HepG2 (cell line): ENCODE measurements around the gene ASB7. TPM values are rescaled to one million over a fixed set of nuclear protein-coding genes. Genes with fewer than 3 reads are reported as not detected.

Experiments
- ATAC-seq: fragments of 200-7000 bp; cut with Tn5 transposase; 3 replicates; pipeline ENCODE4 v1.9.1; 2020; ENCODE audit warnings: mild to moderate bottlenecking, moderate library complexity
- BruUV-seq: library from RNA; stranded (reverse); fragments of 400-500 nt; replicated peaks from 2 replicates; lab custom pipeline; 2021; lab: Mats Ljungman, UMichigan
- CTCF ChIA-PET: fragments of 300-600 bp; formaldehyde crosslinking; extraction: SDS; loops from one replicate; lab custom pipeline; 2021; ENCODE audit warnings: low total read pairs, inconsistent platforms, low intra/inter-chr PET ratio; lab: Yijun Ruan, JAX
- POLR2A ChIA-PET: fragments of 350-600 bp; sonication (Branson Sonifier 250); formaldehyde crosslinking; loops from one replicate; lab custom pipeline; 2020; ENCODE audit warnings: antibody characterized with exemption, inconsistent platforms; lab: Yijun Ruan, JAX
- DNase-seq: peaks from one replicate; pipeline ENCODE4 v3.0.0-alpha.2; 2015; ENCODE audit warnings: low spot score
- FAIRE-seq: peaks from 3 replicates; lab custom pipeline; 2011; peaks lifted over from hg19 to GRCh38; lab: Jason Lieb, UNC
- H2AFZ ChIP-seq: one replicate; pipeline ENCODE4 v1.6.1; 2011; ENCODE audit warnings: low read length, inconsistent platforms
- H3K27ac ChIP-seq: fragments of 300-600 bp; 3 replicates; pipeline ENCODE4 v1.8.0; 2011; ENCODE audit warnings: mixed run types, mild to moderate bottlenecking, mixed read lengths, low read length, inconsistent platforms; ENCODE audit not compliant: insufficient read depth; ENCODE audit errors: extremely low read length
- H3K27me3 ChIP-seq, 2 experiments: fragments of 200-600 bp in 1 of 2; 2 replicates in 1 of 2; 3 replicates in 1 of 2; pipeline versions ENCODE4 v1.6.0 to v1.8.0; 2011; ENCODE audit warnings: low read length in 2 of 2, mild to moderate bottlenecking in 2 of 2, moderate library complexity in 2 of 2, inconsistent platforms in 1 of 2; ENCODE audit not compliant: insufficient read depth in 2 of 2, control insufficient read depth in 1 of 2
- H3K36me3 ChIP-seq, 2 experiments: fragments of 200-600 bp in 1 of 2; replicated peaks in 1 of 2; 2 replicates in 1 of 2; 3 replicates in 1 of 2; pipeline versions ENCODE4 v1.5.1 to v1.8.0; 2011; ENCODE audit warnings: low read length in 2 of 2, inconsistent platforms in 1 of 2; ENCODE audit not compliant: insufficient read depth in 2 of 2, control insufficient read depth in 1 of 2
- H3K4me1 ChIP-seq: 2 replicates; pipeline ENCODE4 v1.5.1; 2012; ENCODE audit warnings: low read length, inconsistent platforms; ENCODE audit not compliant: insufficient read depth
- H3K4me2 ChIP-seq: 2 replicates; pipeline ENCODE4 v1.6.0; 2011; ENCODE audit warnings: low read depth, low read length, inconsistent platforms
- H3K4me3 ChIP-seq, 3 experiments: fragments of 200-600 bp in 1 of 3; sonication (generic), shearing (Covaris generic) in 1 of 3; replicated peaks in 1 of 3; 2 replicates each; pipeline ENCODE4 v1.5.1; 2011 to 2016; ENCODE audit warnings: low read length in 3 of 3, inconsistent platforms in 2 of 3, low read depth in 2 of 3, mild to moderate bottlenecking in 2 of 3, control low read depth in 1 of 3, mixed read lengths in 1 of 3; ENCODE audit not compliant: insufficient read depth in 1 of 3
- H3K79me2 ChIP-seq: one replicate; pipeline ENCODE4 v1.6.1; 2011; ENCODE audit warnings: low read length, inconsistent platforms; ENCODE audit not compliant: insufficient read depth
- H3K9ac ChIP-seq: 2 replicates; pipeline ENCODE4 v1.6.0; 2011; ENCODE audit warnings: mild to moderate bottlenecking, low read depth, low read length, inconsistent platforms; ENCODE audit not compliant: insufficient read depth
- H3K9me3 ChIP-seq: 2 replicates; pipeline ENCODE4 v1.5.1; 2012; ENCODE audit warnings: mild to moderate bottlenecking, low read length
- H4K20me1 ChIP-seq: 2 replicates; pipeline ENCODE4 v1.6.0; 2011; ENCODE audit warnings: inconsistent platforms, mild to moderate bottlenecking, low read length, moderate library complexity; ENCODE audit not compliant: insufficient read depth
- BRD4 ChIP-seq: sonication (generic); formaldehyde crosslinking; IDR thresholded peaks from 2 replicates; pipeline ENCODE4 v1.4.0; 2020; ENCODE audit warnings: missing genetic modification reagents
- CBX5 ChIP-seq: sonication (generic); formaldehyde crosslinking; IDR thresholded peaks from 2 replicates; pipeline ENCODE4 v1.4.0; 2020; ENCODE audit warnings: missing genetic modification reagents, borderline replicate concordance
- JARID2 ChIP-seq: sonication (generic); formaldehyde crosslinking; IDR thresholded peaks from 2 replicates; pipeline ENCODE4 v1.8.1; 2023; ENCODE audit warnings: missing genetic modification reagents, inconsistent platforms; ENCODE audit not compliant: insufficient replicate concordance
- JDP2 ChIP-seq: sonication (generic); formaldehyde crosslinking; IDR thresholded peaks from 2 replicates; pipeline ENCODE4 v1.8.1; 2022; ENCODE audit warnings: missing genetic modification reagents, borderline replicate concordance
- POLR2A ChIP-seq, 2 experiments: IDR thresholded peaks; 2 replicates each; pipeline ENCODE4 v1.6.1; 2011; ENCODE audit warnings: low read depth in 2 of 2, low read length in 2 of 2, mild to moderate bottlenecking in 1 of 2, moderate library complexity in 1 of 2; ENCODE audit not compliant: insufficient read depth in 1 of 2
- RARA ChIP-seq: IDR thresholded peaks from 2 replicates; pipeline ENCODE4 v1.6.1; 2016; ENCODE audit warnings: missing genetic modification reagents, missing compliant biosample characterization
- SP1 ChIP-seq, 2 experiments: fragments of 450-650 bp in 1 of 2; sonication (generic) in 1 of 2; formaldehyde crosslinking in 1 of 2; IDR thresholded peaks; 2 replicates each; pipeline versions ENCODE4 v1.4.0 to v1.6.1; 2016 to 2020; ENCODE audit warnings: missing genetic modification reagents in 1 of 2
- ZNF703 ChIP-seq: sonication (generic); formaldehyde crosslinking; IDR thresholded peaks from 2 replicates; pipeline ENCODE4 v1.5.1; 2020; ENCODE audit warnings: missing genetic modification reagents, mild to moderate bottlenecking, moderate library complexity, borderline replicate concordance
- WGBS: methylation state at CpG from one replicate; pipeline ENCODE4 v1.1.6; 2017; ENCODE audit warnings: low lambda C conversion rate; 5-methylcytosine and 5-hydroxymethylcytosine counted together
- in situ Hi-C: cut with HindIII; loops from 2 replicates; pipeline ENCODE4 v1.10.0; 2017; ENCODE audit warnings: low pct_unique_long_range_greater_than_20kb; ENCODE audit not compliant: extremely low pct_ligation_motif_present
- intact Hi-C: fragments of 100-400 bp; cut with micrococcal nuclease; formaldehyde crosslinking; loops from one replicate; pipeline ENCODE4 v1.10.0; 2022; ENCODE audit not compliant: unreplicated experiment
- polyA plus RNA-seq, 8 experiments: library from polyadenylated mRNA; depleted of rRNA in 3 of 8; stranded (reverse) in 7 of 8; unstranded in 1 of 8; fragments of >200 nt; fragmentation: Illumina TruSeq in 4 of 8; extraction: Trizol in 4 of 8; gene quantifications; 2 replicates each; pipeline versions ENCODE4 v1.2.1 to v1.2.3, GENCODE V29; 2011 to 2016; ENCODE audit warnings: low read depth in 4 of 8, missing spikeins in 1 of 8, mixed read lengths in 1 of 8; ENCODE audit not compliant: insufficient read depth in 1 of 8
- total RNA-seq, 5 experiments: library from RNA; depleted of rRNA; stranded (reverse); fragments of >200 nt; fragmentation: Illumina TruSeq; extraction: Trizol; gene quantifications; 2 replicates each; pipeline ENCODE4 v1.2.3, GENCODE V29; 2016; ENCODE audit warnings: low read depth in 1 of 5
- TF ChIP-seq, protein P1 (sequence below): sonication (generic); formaldehyde crosslinking; IDR thresholded peaks from 2 replicates; pipeline ENCODE4 v1.5.0; 2020; ENCODE audit warnings: mild to moderate bottlenecking, missing genetic modification reagents, borderline replicate concordance

ASB7 gene
- total and polyA plus RNA-seq, 2 of the 13 experiments (the other 11 are each of a cell fraction or from before 2014, with no cell fraction given), result 7.7 to 12.1 TPM

DNA sequence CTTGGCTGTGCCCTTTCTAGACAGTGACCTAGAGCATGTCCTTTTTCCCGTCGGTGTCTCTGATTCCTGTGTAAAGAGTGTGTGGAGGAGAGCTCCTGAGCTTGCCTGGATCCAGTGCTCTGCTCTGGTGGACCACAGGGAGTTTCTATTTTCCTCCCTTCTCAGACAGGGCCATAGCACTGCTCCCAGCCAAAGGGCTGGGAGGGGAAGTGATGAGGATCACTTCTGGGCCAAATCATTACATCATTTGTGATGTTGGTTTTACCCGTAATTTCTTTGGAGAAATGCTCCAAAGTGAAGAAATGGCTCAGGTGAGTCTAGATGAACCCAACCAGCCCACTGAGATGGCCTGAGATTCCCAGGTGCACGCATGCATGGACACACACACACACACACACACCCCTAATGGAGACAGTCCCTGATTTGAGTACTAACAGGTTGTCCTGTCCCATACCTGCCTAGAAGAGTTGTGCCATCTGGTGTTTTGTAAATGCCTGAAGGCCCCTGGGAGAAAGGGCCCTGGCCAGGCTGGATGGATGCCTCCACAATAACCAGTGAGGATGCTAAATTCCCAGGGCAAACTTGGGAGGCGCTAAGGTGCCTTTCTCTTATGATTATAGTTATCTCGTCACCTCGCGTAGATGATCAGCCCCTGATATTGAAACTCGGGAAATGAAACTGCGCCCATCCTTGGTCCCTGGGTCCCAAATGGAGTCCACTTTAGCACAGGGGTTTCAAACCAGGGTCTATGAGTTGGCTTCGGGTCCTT lies 86.9 kb downstream of the ASB7 start:
- CTCF ChIA-PET, result no interaction called here
- H3K4me3 ChIP-seq, result no peak overlapping the region
- no peak for TF ChIP-seq ZNF703 (CRISPR knock-in tag)
- no peak for TF ChIP-seq JARID2
- no peak for TF ChIP-seq BRD4 (CRISPR knock-in tag)
- TF ChIP-seq RARA (CRISPR knock-in tag), result no peak
- TF ChIP-seq CBX5 (CRISPR knock-in tag), result no peak
- no peak for TF ChIP-seq JDP2 (CRISPR knock-in tag)
- TF ChIP-seq SP1 (IDR thresholded peaks at IDR 0.05), result no peak
- no peak for TF ChIP-seq SP1 (CRISPR knock-in tag; IDR thresholded peaks at IDR 0.05)
- TF ChIP-seq, protein P1, sequence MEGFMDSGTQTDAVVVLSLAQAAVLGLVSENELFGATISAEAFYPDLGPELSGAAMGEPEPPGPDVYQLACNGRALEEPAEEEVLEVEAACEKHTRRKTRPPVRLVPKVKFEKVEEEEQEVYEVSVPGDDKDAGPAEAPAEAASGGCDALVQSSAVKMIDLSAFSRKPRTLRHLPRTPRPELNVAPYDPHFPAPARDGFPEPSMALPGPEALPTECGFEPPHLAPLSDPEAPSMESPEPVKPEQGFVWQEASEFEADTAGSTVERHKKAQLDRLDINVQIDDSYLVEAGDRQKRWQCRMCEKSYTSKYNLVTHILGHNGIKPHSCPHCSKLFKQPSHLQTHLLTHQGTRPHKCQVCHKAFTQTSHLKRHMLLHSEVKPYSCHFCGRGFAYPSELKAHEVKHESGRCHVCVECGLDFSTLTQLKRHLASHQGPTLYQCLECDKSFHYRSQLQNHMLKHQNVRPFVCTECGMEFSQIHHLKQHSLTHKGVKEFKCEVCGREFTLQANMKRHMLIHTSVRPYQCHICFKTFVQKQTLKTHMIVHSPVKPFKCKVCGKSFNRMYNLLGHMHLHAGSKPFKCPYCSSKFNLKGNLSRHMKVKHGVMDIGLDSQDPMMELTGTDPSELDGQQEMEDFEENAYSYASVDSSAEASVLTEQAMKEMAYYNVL (CRISPR knock-in tag), result no peak
- TF ChIP-seq POLR2A (IDR thresholded peaks at IDR 0.05; ENCODE audit: insufficient read depth in 1 of 2, low read depth in 2 of 2, low read length in 2 of 2), result no peak
- H3K27me3 ChIP-seq, result peaks cover 2 to 5% of the 10 kb centered on the region in 2 experiments; a peak in 1 of 5 replicates
- FAIRE-seq, result no peak
- no TSS peak for BruUV-seq
- H4K20me1 ChIP-seq, result no peaks in the 10 kb centered on the region
- DNase-seq, result no peak
- no peak overlapping the region for H3K27ac ChIP-seq
- H3K9ac ChIP-seq, result no peak overlapping the region
- H3K36me3 ChIP-seq, result no peaks in the 10 kb centered on the region
- H3K4me2 ChIP-seq, result no peak overlapping the region
- WGBS, result 35% methylated on average over 7 of the region's 11 CpGs
- in situ Hi-C loops, result no loop called here
- peaks cover 14% of the 10 kb centered on the region for H3K9me3 ChIP-seq
- ATAC-seq, result no peak
- H2AFZ ChIP-seq, result no peak overlapping the region
- no peaks in the 10 kb centered on the region for H3K4me1 ChIP-seq
- POLR2A ChIA-PET, result no interaction called here
- no peaks in the 10 kb centered on the region for H3K79me2 ChIP-seq
- intact Hi-C loops, result no loop called here
